A549 (cell line): ENCODE measurements around the gene ZBTB47. TPM values are rescaled to one million over a fixed set of nuclear protein-coding genes. Genes with fewer than 3 reads are reported as not detected.

Experiments used
- ATAC-seq, 2 experiments: fragments of 200-7000 bp in 1 of 2; fragments of >200 bp in 1 of 2; cut with Nextera tagmentation in 1 of 2; cut with Tn5 transposase in 1 of 2; 3 replicates each; pipeline versions ENCODE4 v1.8.0 to v1.9.1; 2018 to 2020; ENCODE audit warnings: mild to moderate bottlenecking in 1 of 2, moderate library complexity in 1 of 2
- CTCF ChIA-PET: fragments of 300-600 bp; sonication (Branson Sonifier 250); formaldehyde crosslinking; extraction: SDS; loops from one replicate; lab custom pipeline; 2021; ENCODE audit warnings: antibody characterized with exemption, inconsistent platforms; lab: Yijun Ruan, JAX
- POLR2A ChIA-PET: fragments of 350-600 bp; formaldehyde crosslinking; extraction: SDS; loops from one replicate; lab custom pipeline; 2021; ENCODE audit warnings: antibody characterized with exemption, inconsistent platforms; lab: Yijun Ruan, JAX
- DNase-seq, 2 experiments: peaks; one replicate each; pipeline versions ENCODE4 v3.0.0 to v3.0.0-alpha.2; 2011 to 2016; ENCODE audit warnings: low read depth in 1 of 2, low spot score in 1 of 2
- FAIRE-seq: peaks from 2 replicates; lab custom pipeline; 2011; peaks lifted over from hg19 to GRCh38; lab: Jason Lieb, UNC
- H3K27ac ChIP-seq, 2 experiments: fragments of >200 bp; sonication (Bioruptor Twin); formaldehyde crosslinking; 3 replicates each; pipeline ENCODE4 v1.5.1; 2016 to 2017
- H3K4me1 ChIP-seq: fragments of >200 bp; sonication (Bioruptor Twin); formaldehyde crosslinking; 3 replicates; pipeline ENCODE4 v1.6.1; 2016
- H3K4me2 ChIP-seq: fragments of >200 bp; sonication (Bioruptor Twin); formaldehyde crosslinking; 3 replicates; pipeline ENCODE4 v1.6.1; 2016
- H3K4me3 ChIP-seq: fragments of >200 bp; sonication (Bioruptor Twin); formaldehyde crosslinking; 3 replicates; pipeline ENCODE4 v1.5.1; 2016
- H3K9me3 ChIP-seq: fragments of >200 bp; sonication (Bioruptor Twin); formaldehyde crosslinking; 3 replicates; pipeline ENCODE4 v1.6.1; 2016
- BHLHE40 ChIP-seq: IDR thresholded peaks from 2 replicates; pipeline ENCODE4 v1.6.1; 2012; ENCODE audit warnings: low read depth, low read length, inconsistent platforms
- CHD4 ChIP-seq: fragments of 200-600 bp; sonication (generic); IDR thresholded peaks from 2 replicates; pipeline ENCODE4 v1.6.1; 2016; ENCODE audit warnings: antibody characterized with exemption, mild to moderate bottlenecking, borderline replicate concordance
- EHMT2 ChIP-seq: fragments of 200-600 bp; sonication (generic); IDR thresholded peaks from 2 replicates; pipeline ENCODE4 v1.6.1; 2016; ENCODE audit warnings: antibody characterized with exemption, low read depth, mild to moderate bottlenecking, moderate library complexity
- EP300 ChIP-seq, 2 experiments: fragments of >200 bp; sonication (Bioruptor Twin); formaldehyde crosslinking; IDR thresholded peaks; 2 replicates in 1 of 2; 3 replicates in 1 of 2; pipeline ENCODE4 v1.6.1; 2016 to 2017
- GATA3 ChIP-seq: IDR thresholded peaks from 2 replicates; pipeline ENCODE4 v1.6.1; 2012; ENCODE audit warnings: borderline replicate concordance
- HDAC2 ChIP-seq: fragments of 200-600 bp; sonication (generic); IDR thresholded peaks from 2 replicates; pipeline ENCODE4 v1.6.1; 2016
- HOXA7 ChIP-seq: fragments of 250-450 bp; sonication (Bioruptor Pico); IDR thresholded peaks from 2 replicates; pipeline ENCODE4 v1.5.0; 2020; ENCODE audit warnings: mild to moderate bottlenecking, moderate library complexity
- HOXB13 ChIP-seq: fragments of 250-450 bp; sonication (Bioruptor Pico); IDR thresholded peaks from 2 replicates; pipeline ENCODE4 v1.5.0; 2020; ENCODE audit warnings: low read depth, mild to moderate bottlenecking, moderate library complexity
- HOXB5 ChIP-seq: fragments of 250-450 bp; sonication (Bioruptor Pico); IDR thresholded peaks from 2 replicates; pipeline ENCODE4 v1.5.0; 2020; ENCODE audit warnings: mild to moderate bottlenecking, moderate library complexity
- JUNB ChIP-seq: fragments of >200 bp; sonication (Bioruptor Twin); formaldehyde crosslinking; IDR thresholded peaks from 2 replicates; pipeline ENCODE4 v1.6.1; 2016
- MAFK ChIP-seq: fragments of 450-650 bp; IDR thresholded peaks from 2 replicates; pipeline ENCODE4 v1.6.1; 2014; ENCODE audit not compliant: partially characterized antibody
- NFE2L2 ChIP-seq: fragments of 150-350 bp; conservative IDR thresholded peaks from 2 replicates; pipeline ENCODE4 v1.6.1; 2014; ENCODE audit warnings: low read length
- NPAS2 ChIP-seq: fragments of 250-450 bp; sonication (Bioruptor Pico); IDR thresholded peaks from 2 replicates; pipeline ENCODE4 v1.8.0; 2022; ENCODE audit warnings: mild to moderate bottlenecking, moderate library complexity, borderline replicate concordance
- NR3C1 ChIP-seq: fragments of >200 bp; sonication (Bioruptor Twin); formaldehyde crosslinking; IDR thresholded peaks from 3 replicates; pipeline ENCODE4 v1.6.1; 2017
- POLR2AphosphoS2 ChIP-seq: conservative IDR thresholded peaks from 2 replicates; pipeline ENCODE4 v1.6.1; 2012; ENCODE audit warnings: low read length, improper control_type of control experiment, inconsistent platforms
- RARB ChIP-seq: fragments of 250-450 bp; sonication (Bioruptor Pico); IDR thresholded peaks from 2 replicates; pipeline ENCODE4 v1.8.0; 2021; ENCODE audit warnings: mild to moderate bottlenecking, moderate library complexity
- RCOR1 ChIP-seq: fragments of 150-350 bp; IDR thresholded peaks from 2 replicates; pipeline ENCODE4 v1.6.1; 2014; ENCODE audit warnings: antibody characterized with exemption, low read length, low read depth
- ZFP36 ChIP-seq: fragments of 450-650 bp; IDR thresholded peaks from 2 replicates; pipeline ENCODE4 v1.6.1; 2014; ENCODE audit warnings: borderline replicate concordance; ENCODE audit not compliant: partially characterized antibody
- WGBS: methylation state at CpG from one replicate; pipeline ENCODE4 v1.1.6; 2017; ENCODE audit errors: missing lambda C conversion rate; 5-methylcytosine and 5-hydroxymethylcytosine counted together
- polyA plus RNA-seq, 4 experiments: library from polyadenylated mRNA; depleted of rRNA in 3 of 4; stranded (reverse); fragments of >200 nt; fragmentation: RNase III in 1 of 4; extraction: RNeasy Plus Mini Kit Qiagen cat#74134 plus additional on column Dnase treatment in 1 of 4; gene quantifications; 2 replicates in 3 of 4; 3 replicates in 1 of 4; pipeline ENCODE4 v1.2.3, GENCODE V29; 2011 to 2017
- TF ChIP-seq, protein P1 (sequence below): fragments of 250-450 bp; sonication (Bioruptor Pico); IDR thresholded peaks from 2 replicates; pipeline ENCODE4 v1.5.0; 2020; ENCODE audit warnings: low read depth, mild to moderate bottlenecking, moderate library complexity
- TF ChIP-seq, protein P2 (sequence below): fragments of 250-450 bp; sonication (Bioruptor Pico); IDR thresholded peaks from 2 replicates; pipeline ENCODE4 v1.5.0; 2021; ENCODE audit warnings: mild to moderate bottlenecking, moderate library complexity, borderline replicate concordance
- TF ChIP-seq, protein P3 (sequence below): fragments of >200 bp; sonication (Bioruptor Twin); formaldehyde crosslinking; IDR thresholded peaks from 2 replicates; pipeline ENCODE4 v1.6.1; 2016
- TF ChIP-seq, protein P4 (sequence below): fragments of >200 bp; sonication (Bioruptor Twin); formaldehyde crosslinking; IDR thresholded peaks from 3 replicates; pipeline ENCODE4 v1.5.1; 2016
- TF ChIP-seq, protein P5 (sequence below): fragments of 450-650 bp; IDR thresholded peaks from 2 replicates; pipeline ENCODE4 v1.6.1; 2014; ENCODE audit warnings: antibody characterized with exemption
- TF ChIP-seq, protein P6 (sequence below): fragments of >200 bp; sonication (Bioruptor Twin); formaldehyde crosslinking; IDR thresholded peaks from 3 replicates; pipeline ENCODE4 v1.6.1; 2016

ZBTB47 gene
- polyA plus RNA-seq, 2 of the 4 experiments (the other 2 are of a cell fraction) = 2.5 to 6.8 TPM

DNA sequence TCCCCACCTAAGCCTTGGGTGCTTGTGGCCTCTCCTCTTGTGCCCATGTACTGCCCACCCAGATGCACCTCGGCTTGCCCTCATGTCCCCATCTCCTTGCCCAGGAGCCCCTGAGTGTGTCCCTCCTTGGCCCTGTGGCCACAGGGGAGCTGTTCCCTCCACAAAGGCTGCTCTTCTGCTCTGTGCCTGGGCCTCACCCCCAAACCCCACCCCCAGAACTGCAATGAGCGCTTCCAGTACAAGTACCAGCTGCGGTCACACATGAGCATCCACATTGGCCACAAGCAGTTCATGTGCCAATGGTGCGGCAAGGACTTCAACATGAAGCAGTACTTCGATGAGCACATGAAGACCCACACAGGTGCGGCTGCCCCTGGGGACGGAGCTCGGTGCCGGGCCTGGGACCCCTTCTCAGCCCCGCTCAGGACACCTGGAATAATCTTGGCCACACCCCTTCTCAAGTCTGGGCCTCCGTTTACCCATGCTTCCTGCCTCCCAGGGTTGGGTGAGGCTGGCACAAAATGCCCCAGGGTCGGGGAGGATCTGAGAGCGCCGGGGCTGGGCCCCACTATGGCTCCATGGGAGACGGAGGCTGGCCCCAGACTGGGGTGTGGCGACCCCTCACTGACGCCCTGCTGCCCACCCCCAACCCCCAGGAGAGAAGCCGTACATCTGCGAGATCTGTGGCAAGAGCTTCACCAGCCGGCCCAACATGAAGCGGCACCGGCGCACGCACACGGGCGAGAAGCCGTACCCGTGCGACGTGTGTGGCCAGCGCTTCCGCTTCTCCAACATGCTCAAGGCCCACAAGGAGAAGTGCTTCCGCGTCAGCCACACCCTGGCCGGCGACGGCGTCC, 10.3 kb downstream of the ZBTB47 start:
- POLR2A ChIA-PET = no interaction called here
- Histone ChIP-seq H3K27ac (no peak overlapping the region), H3K9me3 (no peaks in the 10 kb centered on the region), H3K4me3 (no peak overlapping the region), H3K4me2 (no peak overlapping the region), H3K4me1 (no peaks in the 10 kb centered on the region)
- FAIRE-seq (no peak), DNase-seq (no peak), ATAC-seq (no peak)
- 93% methylated on average over 13 of the region's 38 CpGs for WGBS
- TF ChIP-seq JUNB = no peak
- TF ChIP-seq POLR2AphosphoS2 = no peak
- TF ChIP-seq HOXB5 (CRISPR knock-in tag) = no peak
- TF ChIP-seq HDAC2 = no peak
- TF ChIP-seq, protein P1, sequence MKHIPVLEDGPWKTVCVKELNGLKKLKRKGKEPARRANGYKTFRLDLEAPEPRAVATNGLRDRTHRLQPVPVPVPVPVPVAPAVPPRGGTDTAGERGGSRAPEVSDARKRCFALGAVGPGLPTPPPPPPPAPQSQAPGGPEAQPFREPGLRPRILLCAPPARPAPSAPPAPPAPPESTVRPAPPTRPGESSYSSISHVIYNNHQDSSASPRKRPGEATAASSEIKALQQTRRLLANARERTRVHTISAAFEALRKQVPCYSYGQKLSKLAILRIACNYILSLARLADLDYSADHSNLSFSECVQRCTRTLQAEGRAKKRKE = no peak
- no peak for TF ChIP-seq ZFP36
- no peak for TF ChIP-seq EP300 (IDR thresholded peaks at IDR 0.05)
- CTCF ChIA-PET = interaction anchor here (1.0 to 1.1 kb wide), 2 partner anchors 16 to 40 kb away, joined by 3 read pairs; no protein-coding TSS in a partner anchor

DNA sequence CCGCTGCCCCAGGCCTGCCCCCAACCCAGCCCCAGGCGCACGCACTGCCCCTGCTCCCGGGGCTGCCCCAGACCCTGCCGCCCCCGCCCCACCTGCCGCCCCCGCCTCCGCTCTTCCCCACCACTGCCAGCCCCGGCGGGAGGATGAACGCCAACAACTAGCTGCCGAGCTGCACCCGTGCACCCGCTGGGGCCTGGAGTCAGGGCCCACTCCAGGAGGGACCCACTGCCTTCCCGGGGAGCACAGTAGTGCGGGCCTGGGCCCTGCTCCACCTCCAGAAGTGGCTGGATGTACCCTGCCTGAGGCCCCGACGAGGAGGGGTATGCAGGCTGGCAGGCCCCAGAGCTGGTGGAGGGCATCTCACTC, 10.9 kb downstream of the ZBTB47 start:
- no peak overlapping the region for H3K4me3 ChIP-seq
- H3K4me2 ChIP-seq = no peak overlapping the region
- POLR2A ChIA-PET = no interaction called here
- H3K27ac ChIP-seq = no peak overlapping the region
- DNase-seq = no peak
- CTCF ChIA-PET = interaction anchor here (1.1 kb wide), 1 partner anchor 40 kb away, joined by 3 read pairs; no protein-coding TSS in a partner anchor
- H3K9me3 ChIP-seq = no peaks in the 10 kb centered on the region
- H3K4me1 ChIP-seq = no peaks in the 10 kb centered on the region
- WGBS = 93% methylated on average over 2 of the region's 19 CpGs
- FAIRE-seq = no peak
- no peak for ATAC-seq
- TF ChIP-seq HOXA7 (CRISPR knock-in tag) (no peak), NR3C1 (no peak), CHD4 (no peak)
- TF ChIP-seq, protein P2, sequence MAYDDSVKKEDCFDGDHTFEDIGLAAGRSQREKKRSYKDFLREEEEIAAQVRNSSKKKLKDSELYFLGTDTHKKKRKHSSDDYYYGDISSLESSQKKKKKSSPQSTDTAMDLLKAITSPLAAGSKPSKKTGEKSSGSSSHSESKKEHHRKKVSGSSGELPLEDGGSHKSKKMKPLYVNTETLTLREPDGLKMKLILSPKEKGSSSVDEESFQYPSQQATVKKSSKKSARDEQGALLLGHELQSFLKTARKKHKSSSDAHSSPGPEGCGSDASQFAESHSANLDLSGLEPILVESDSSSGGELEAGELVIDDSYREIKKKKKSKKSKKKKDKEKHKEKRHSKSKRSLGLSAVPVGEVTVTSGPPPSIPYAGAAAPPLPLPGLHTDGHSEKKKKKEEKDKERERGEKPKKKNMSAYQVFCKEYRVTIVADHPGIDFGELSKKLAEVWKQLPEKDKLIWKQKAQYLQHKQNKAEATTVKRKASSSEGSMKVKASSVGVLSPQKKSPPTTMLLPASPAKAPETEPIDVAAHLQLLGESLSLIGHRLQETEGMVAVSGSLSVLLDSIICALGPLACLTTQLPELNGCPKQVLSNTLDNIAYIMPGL (CRISPR knock-in tag) = no peak
- TF ChIP-seq, protein P3, sequence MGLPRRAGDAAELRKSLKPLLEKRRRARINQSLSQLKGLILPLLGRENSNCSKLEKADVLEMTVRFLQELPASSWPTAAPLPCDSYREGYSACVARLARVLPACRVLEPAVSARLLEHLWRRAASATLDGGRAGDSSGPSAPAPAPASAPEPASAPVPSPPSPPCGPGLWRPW = no peak

DNA sequence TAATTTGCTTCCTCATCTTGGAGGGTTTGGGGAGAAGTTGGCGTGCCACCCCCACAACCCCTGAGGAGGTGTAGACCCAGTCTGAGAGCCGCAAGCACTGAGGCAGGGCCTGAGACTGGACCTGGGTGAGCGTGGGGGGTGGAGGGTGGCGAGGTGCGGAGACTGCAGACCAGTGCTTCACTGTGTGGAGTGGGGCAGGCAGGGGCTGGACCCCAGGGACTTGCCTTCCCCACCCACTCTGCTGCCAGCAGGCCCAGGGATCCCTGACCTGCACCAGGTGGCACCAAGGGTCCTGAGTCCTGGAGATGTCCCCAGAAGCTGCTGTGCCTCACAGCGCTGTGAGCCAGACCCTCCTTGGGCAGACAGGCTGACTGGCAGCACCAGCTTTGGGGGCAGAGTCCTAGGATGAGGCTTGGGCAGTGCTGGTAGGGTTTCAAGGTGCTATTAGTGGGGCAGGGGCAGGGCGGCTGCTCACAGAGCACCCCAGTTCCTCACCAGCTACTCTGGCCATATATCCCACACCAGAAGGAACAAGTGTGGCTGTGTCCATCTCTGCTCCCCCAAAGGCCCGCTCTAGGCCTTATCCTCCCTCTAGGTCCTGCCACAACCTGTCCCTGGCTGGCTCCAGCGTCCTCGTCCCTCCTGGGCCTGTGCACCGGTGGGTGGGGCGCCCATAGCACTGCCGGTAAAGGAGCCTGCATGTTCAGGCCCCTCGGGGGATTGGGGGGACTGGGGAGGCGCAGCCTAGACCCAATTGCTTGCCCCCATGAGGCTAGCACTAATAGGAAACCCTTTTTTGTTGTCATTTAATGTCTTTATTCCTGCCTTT, 11.8 kb downstream of the ZBTB47 start:
- 83% methylated on average over 9 of the region's 15 CpGs for WGBS
- no peak for FAIRE-seq
- H3K4me3 ChIP-seq = no peak overlapping the region
- no peak overlapping the region for H3K4me2 ChIP-seq
- POLR2A ChIA-PET = no interaction called here
- H3K27ac ChIP-seq = no peak overlapping the region
- CTCF ChIA-PET = no interaction called here
- no peaks in the 10 kb centered on the region for H3K9me3 ChIP-seq
- DNase-seq = no peak
- ATAC-seq = no peak
- no peaks in the 10 kb centered on the region for H3K4me1 ChIP-seq
- TF ChIP-seq EHMT2 (no peak), GATA3 (no peak), NFE2L2 (no peak), HOXA7 (CRISPR knock-in tag) (no peak), RCOR1 (no peak), BHLHE40 (no peak), RARB (CRISPR knock-in tag) (no peak), MAFK (no peak), NPAS2 (no peak), HOXB13 (CRISPR knock-in tag) (no peak)
- TF ChIP-seq, protein P4, sequence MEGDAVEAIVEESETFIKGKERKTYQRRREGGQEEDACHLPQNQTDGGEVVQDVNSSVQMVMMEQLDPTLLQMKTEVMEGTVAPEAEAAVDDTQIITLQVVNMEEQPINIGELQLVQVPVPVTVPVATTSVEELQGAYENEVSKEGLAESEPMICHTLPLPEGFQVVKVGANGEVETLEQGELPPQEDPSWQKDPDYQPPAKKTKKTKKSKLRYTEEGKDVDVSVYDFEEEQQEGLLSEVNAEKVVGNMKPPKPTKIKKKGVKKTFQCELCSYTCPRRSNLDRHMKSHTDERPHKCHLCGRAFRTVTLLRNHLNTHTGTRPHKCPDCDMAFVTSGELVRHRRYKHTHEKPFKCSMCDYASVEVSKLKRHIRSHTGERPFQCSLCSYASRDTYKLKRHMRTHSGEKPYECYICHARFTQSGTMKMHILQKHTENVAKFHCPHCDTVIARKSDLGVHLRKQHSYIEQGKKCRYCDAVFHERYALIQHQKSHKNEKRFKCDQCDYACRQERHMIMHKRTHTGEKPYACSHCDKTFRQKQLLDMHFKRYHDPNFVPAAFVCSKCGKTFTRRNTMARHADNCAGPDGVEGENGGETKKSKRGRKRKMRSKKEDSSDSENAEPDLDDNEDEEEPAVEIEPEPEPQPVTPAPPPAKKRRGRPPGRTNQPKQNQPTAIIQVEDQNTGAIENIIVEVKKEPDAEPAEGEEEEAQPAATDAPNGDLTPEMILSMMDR = no peak
- TF ChIP-seq, protein P1 = no peak
- TF ChIP-seq, protein P5, sequence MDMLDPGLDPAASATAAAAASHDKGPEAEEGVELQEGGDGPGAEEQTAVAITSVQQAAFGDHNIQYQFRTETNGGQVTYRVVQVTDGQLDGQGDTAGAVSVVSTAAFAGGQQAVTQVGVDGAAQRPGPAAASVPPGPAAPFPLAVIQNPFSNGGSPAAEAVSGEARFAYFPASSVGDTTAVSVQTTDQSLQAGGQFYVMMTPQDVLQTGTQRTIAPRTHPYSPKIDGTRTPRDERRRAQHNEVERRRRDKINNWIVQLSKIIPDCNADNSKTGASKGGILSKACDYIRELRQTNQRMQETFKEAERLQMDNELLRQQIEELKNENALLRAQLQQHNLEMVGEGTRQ = no peak
- TF ChIP-seq, protein P6, sequence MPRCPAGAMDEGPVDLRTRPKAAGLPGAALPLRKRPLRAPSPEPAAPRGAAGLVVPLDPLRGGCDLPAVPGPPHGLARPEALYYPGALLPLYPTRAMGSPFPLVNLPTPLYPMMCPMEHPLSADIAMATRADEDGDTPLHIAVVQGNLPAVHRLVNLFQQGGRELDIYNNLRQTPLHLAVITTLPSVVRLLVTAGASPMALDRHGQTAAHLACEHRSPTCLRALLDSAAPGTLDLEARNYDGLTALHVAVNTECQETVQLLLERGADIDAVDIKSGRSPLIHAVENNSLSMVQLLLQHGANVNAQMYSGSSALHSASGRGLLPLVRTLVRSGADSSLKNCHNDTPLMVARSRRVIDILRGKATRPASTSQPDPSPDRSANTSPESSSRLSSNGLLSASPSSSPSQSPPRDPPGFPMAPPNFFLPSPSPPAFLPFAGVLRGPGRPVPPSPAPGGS = no peak
